ENCODE results near the gene SLU7.

SLU7 gene

DNA sequence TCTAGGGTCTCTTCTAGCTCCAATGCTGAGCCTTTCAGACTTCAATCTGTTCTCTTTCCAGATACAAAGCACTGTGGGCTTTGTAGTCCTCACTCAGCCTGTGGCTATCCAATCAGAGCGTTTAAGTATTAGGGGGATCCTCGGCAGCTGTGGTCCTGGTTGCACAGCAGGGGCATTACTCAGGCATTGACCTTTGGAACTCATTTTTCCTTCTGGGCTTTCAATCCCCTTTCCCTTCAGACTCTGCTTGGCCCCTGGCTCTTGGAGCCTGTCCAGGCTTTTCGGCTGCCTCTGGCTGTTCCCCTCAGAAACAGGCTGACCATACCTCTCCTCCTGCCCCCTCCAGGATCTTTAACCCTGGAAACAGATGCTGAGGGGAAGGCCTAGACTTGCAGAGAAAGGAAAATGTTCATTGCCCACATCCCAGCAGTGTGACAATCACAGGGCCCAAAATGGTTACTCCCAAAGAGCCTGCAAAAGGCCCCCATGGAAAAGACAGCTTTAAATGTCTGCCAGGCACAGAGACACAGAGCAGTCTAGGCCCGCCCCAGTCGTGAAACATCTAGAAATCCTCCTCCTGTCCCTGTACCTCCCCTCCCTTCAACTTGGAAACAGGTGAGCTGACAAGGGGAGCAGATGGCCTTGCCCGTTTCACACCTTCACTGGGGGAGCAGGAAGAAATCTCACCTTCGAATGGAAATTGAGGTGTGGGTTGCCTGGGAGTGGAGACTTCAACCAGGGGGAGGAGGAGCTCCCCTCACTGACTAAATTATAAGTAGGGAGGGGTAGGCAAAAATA, 62.1 kb downstream of the SLU7 start:
- TF ChIP-seq, protein P1, sequence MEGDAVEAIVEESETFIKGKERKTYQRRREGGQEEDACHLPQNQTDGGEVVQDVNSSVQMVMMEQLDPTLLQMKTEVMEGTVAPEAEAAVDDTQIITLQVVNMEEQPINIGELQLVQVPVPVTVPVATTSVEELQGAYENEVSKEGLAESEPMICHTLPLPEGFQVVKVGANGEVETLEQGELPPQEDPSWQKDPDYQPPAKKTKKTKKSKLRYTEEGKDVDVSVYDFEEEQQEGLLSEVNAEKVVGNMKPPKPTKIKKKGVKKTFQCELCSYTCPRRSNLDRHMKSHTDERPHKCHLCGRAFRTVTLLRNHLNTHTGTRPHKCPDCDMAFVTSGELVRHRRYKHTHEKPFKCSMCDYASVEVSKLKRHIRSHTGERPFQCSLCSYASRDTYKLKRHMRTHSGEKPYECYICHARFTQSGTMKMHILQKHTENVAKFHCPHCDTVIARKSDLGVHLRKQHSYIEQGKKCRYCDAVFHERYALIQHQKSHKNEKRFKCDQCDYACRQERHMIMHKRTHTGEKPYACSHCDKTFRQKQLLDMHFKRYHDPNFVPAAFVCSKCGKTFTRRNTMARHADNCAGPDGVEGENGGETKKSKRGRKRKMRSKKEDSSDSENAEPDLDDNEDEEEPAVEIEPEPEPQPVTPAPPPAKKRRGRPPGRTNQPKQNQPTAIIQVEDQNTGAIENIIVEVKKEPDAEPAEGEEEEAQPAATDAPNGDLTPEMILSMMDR (IDR thresholded peaks at IDR 0.05; ENCODE audit: insufficient read depth, low read depth, low read length, missing control alignments), result no peak
- no peak overlapping the region for H3K4me3 ChIP-seq (ENCODE audit: low read depth, low read length)
- DNase-seq (ENCODE audit: low read depth), result no peak

DNA sequence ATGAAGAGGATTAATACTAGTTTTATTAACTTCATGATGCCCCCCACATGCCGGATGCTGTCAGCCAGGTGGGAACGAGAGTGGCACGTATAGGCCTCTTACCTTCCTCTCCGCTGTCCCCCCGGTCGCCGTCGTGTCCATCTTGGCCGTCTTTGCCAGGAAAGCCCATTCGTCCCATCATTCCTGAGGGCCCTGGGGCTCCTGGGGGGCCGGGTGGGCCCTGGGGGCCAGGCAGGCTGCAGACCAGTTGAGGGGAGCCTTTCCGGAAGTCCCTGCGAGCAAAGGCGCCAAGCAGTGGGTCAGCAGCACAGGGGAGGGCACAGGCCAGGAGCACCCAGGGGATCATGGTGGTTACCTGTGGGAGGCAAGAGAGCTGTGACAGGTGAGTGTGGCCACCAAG, 64.2 kb downstream of the SLU7 start:
- H3K4me3 ChIP-seq (ENCODE audit: low read depth, low read length), result no peak overlapping the region
- TF ChIP-seq, protein P1 (IDR thresholded peaks at IDR 0.05; ENCODE audit: insufficient read depth, low read depth, low read length, missing control alignments), result no peak
- DNase-seq (ENCODE audit: low read depth), result no peak

DNA sequence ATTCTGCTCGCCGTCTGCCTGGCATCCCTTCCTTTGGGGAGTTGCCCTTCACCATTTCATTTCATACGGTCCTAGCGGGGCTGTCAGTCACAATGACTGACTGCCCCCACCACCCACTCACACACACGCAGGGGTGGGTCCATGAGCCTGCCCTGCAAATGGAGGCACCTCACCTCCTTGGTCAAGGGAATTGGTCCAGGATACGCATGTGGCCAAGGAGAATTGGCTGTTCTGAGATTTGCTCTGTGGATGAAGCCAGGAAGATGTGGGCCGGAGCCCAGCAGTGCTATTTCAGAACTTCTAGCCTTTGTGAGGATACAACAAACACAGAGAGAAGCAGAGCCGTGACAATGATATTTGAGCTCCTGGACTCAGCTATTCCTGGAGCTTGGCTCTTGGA, 65.5 kb downstream of the SLU7 start:
- TF ChIP-seq, protein P1 (IDR thresholded peaks at IDR 0.05; ENCODE audit: insufficient read depth, low read depth, low read length, missing control alignments), result no peak
- no peak overlapping the region for H3K4me3 ChIP-seq (ENCODE audit: low read depth, low read length)
- no peak for DNase-seq (ENCODE audit: low read depth)

DNA sequence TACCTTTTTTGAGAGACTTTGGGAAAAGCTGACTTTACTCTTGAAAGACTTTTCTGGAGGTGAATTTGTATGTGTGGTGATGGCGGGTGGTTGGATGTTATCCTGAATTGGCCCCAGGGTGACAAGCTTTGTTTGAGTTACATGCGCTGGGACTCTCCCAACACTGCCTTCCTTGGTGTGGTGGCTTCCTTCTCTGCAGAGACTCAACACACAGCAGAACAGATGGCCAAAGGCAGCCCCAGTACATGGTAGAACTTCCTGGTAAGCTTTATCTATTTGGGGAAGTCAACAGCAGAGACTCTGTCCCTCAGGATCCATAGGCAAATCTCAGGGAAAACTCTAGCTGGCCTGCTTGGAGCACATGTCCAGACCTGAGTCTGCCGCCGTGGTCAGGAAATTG, 66.6 kb downstream of the SLU7 start:
- no peak for DNase-seq (ENCODE audit: low read depth)
- H3K4me3 ChIP-seq (ENCODE audit: low read depth, low read length), result no peak overlapping the region
- TF ChIP-seq, protein P1 (IDR thresholded peaks at IDR 0.05; ENCODE audit: insufficient read depth, low read depth, low read length, missing control alignments), result no peak

Data from GM12865 (cell line).